Nephron progenitor cell (in vitro differentiated cells): ENCODE data around the gene ZNF213.

Source experiments
- DNase-seq: peaks from one replicate; pipeline ENCODE4 v3.0.0; 2021
- H3K27ac Mint-ChIP-seq: 2 replicates; pipeline ENCODE4 v1.8.0; 2021; ENCODE audit warnings: mild to moderate bottlenecking, moderate library complexity, mixed read lengths
- H3K27me3 Mint-ChIP-seq: 2 replicates; pipeline ENCODE4 v1.8.0; 2021; ENCODE audit warnings: mild to moderate bottlenecking, low read depth, mixed read lengths; ENCODE audit not compliant: poor library complexity
- H3K36me3 Mint-ChIP-seq: 2 replicates; pipeline ENCODE4 v1.8.0; 2021; ENCODE audit warnings: low read depth, mixed read lengths
- H3K4me1 Mint-ChIP-seq: 2 replicates; pipeline ENCODE4 v1.8.0; 2021; ENCODE audit warnings: mixed read lengths
- H3K4me3 Mint-ChIP-seq: 2 replicates; pipeline ENCODE4 v1.8.0; 2021; ENCODE audit warnings: mild to moderate bottlenecking, moderate library complexity, mixed read lengths
- H3K9me3 Mint-ChIP-seq: 2 replicates; pipeline ENCODE4 v1.8.0; 2021; ENCODE audit warnings: mild to moderate bottlenecking, moderate library complexity, mixed read lengths
- TF ChIP-seq, protein P1 (sequence below): fragments of 200-600 bp; sonication (generic); IDR thresholded peaks from 2 replicates; pipeline ENCODE4 v1.5.0; 2021; ENCODE audit warnings: antibody characterized with exemption

The ZNF213 gene

DNA sequence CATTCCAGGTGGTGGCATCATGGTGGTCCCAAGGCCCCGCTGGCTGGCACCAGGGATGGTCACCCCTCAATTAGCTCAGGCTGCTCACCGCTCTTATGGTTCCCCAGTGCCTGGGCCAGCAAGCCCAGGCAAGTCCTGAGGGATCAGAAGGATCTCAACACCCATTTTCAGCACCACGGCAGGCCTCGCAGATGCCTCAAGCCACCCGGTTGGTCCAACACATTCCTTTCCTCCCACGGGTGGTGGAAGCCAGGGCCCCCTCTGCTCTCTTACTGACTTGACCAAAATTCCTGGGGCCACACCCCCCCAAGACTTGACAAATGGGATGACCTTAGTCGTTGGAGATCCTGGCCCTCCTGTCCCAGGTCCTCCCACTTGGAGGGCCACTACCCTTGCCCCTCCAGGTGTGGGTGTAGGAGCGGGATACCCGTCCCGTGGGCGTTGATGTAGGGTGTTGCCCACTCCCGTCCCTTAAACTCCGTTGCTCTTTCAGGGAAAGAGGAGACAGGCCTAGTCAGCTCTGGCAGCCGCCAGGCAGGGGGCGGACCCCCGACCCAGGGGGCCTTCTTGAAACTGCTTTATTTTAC lies 16.5 kb upstream of the ZNF213 start:
- H3K9me3 Mint-ChIP-seq, result no peaks in the 10 kb centered on the region
- peaks cover 4% of the 10 kb centered on the region for H3K27me3 Mint-ChIP-seq
- TF ChIP-seq, protein P1, sequence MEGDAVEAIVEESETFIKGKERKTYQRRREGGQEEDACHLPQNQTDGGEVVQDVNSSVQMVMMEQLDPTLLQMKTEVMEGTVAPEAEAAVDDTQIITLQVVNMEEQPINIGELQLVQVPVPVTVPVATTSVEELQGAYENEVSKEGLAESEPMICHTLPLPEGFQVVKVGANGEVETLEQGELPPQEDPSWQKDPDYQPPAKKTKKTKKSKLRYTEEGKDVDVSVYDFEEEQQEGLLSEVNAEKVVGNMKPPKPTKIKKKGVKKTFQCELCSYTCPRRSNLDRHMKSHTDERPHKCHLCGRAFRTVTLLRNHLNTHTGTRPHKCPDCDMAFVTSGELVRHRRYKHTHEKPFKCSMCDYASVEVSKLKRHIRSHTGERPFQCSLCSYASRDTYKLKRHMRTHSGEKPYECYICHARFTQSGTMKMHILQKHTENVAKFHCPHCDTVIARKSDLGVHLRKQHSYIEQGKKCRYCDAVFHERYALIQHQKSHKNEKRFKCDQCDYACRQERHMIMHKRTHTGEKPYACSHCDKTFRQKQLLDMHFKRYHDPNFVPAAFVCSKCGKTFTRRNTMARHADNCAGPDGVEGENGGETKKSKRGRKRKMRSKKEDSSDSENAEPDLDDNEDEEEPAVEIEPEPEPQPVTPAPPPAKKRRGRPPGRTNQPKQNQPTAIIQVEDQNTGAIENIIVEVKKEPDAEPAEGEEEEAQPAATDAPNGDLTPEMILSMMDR, result no peak
- H3K4me1 Mint-ChIP-seq, result peaks cover 21% of the 10 kb centered on the region
- peaks cover 30% of the 10 kb centered on the region for H3K36me3 Mint-ChIP-seq
- H3K27ac Mint-ChIP-seq, result no peak overlapping the region
- H3K4me3 Mint-ChIP-seq, result no peak overlapping the region
- no peak for DNase-seq

DNA sequence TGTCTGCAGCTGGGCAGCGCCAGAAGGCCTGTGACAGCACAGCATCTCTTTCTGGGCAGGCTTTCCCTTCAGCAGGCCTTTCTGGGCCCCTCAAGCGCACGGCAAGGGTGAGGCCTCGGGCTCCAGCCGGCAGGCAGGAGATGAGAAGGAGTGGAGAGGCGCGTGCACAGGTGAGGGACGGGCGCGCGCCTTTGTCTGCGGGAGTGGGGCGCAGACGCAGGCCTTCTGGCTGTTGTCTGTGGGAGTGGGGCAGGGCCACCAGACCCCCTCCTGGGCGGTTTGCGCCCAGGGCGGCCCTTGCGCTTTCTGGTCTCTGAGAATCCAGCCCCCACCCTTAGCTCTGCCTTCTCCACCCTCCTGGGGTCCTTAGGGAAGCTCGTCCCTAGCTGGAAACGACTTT lies 16.0 kb upstream of the ZNF213 start:
- DNase-seq, result no peak
- TF ChIP-seq, protein P1, result no peak
- Mint-ChIP-seq H3K4me1 (peaks cover 21% of the 10 kb centered on the region), H3K27me3 (peaks cover 4% of the 10 kb centered on the region), H3K4me3 (no peak overlapping the region), H3K36me3 (peaks cover 30% of the 10 kb centered on the region), H3K9me3 (no peaks in the 10 kb centered on the region), H3K27ac (no peak overlapping the region)

DNA sequence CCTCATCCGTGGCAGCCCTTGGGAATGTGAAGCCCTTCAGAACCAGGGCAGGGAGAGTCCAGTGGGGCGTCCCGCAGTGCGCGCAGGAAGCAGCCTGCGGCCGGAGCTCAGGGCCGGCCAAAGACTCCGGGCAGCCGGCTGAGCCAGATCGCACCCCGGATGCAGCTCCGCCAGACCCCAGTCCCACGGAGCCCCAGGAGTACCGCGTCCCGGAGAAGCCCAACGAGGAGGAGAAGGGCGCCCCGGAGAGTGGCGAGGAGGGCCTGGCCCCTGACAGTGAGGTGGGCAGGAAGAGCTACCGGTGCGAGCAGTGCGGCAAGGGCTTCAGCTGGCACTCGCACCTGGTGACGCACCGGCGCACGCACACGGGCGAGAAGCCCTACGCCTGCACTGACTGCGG lies 15.5 kb upstream of the ZNF213 start:
- no peak overlapping the region for H3K27ac Mint-ChIP-seq
- no peak for DNase-seq
- peaks cover 18% of the 10 kb centered on the region for H3K4me1 Mint-ChIP-seq
- TF ChIP-seq, protein P1, result no peak
- H3K4me3 Mint-ChIP-seq, result no peak overlapping the region
- H3K27me3 Mint-ChIP-seq, result peaks cover 4% of the 10 kb centered on the region
- H3K9me3 Mint-ChIP-seq, result no peaks in the 10 kb centered on the region
- H3K36me3 Mint-ChIP-seq, result peaks cover 30% of the 10 kb centered on the region

DNA sequence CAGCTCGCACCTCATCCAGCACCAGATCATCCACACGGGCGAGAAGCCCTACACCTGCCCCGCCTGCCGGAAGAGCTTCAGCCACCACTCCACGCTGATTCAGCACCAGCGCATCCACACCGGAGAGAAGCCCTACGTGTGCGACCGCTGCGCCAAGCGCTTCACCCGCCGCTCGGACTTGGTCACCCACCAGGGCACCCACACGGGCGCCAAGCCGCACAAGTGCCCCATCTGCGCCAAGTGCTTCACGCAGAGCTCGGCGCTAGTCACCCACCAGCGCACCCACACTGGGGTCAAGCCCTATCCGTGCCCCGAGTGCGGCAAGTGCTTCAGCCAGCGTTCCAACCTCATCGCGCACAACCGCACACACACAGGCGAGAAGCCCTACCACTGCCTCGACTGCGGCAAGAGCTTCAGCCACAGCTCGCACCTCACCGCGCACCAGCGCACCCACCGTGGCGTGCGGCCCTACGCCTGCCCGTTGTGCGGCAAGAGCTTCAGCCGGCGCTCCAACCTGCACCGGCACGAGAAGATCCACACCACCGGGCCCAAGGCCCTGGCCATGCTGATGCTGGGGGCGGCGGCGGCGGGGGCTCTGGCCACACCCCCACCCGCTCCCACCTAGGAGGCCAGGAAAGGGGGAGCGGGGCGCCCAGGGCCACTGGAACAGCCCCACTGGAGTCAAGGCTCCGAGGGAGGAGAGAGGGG lies 15.0 kb upstream of the ZNF213 start:
- DNase-seq, result no peak
- Mint-ChIP-seq H3K27me3 (peaks cover 4% of the 10 kb centered on the region), H3K9me3 (no peaks in the 10 kb centered on the region), H3K4me1 (peaks cover 17% of the 10 kb centered on the region), H3K4me3 (no peak overlapping the region), H3K27ac (no peak overlapping the region), H3K36me3 (peaks cover 27% of the 10 kb centered on the region)
- TF ChIP-seq, protein P1, result no peak

DNA sequence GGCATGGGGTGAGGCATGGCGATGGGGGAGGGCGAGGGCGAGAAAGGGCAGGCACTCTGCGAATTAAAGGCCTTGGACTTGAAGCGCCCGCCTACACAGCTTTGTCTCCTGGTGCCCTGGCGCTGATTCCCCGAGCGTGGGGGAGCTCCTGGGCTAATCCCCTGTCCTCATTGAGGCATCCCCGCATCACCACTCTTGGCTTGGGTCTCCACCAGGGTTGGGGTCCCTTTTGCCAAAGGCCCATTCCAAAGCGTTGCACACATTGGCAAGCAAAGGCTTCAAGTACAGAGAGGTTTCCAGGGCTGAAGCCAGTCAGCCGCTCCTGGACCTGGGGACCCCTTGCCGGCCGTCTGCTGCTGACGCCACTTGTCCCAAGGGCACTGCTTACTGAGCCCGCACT lies 14.4 kb upstream of the ZNF213 start:
- peaks cover 4% of the 10 kb centered on the region for H3K27me3 Mint-ChIP-seq
- peaks cover 25% of the 10 kb centered on the region for H3K36me3 Mint-ChIP-seq
- peaks cover 21% of the 10 kb centered on the region for H3K4me1 Mint-ChIP-seq
- DNase-seq, result no peak
- H3K9me3 Mint-ChIP-seq, result no peaks in the 10 kb centered on the region
- no peak overlapping the region for H3K27ac Mint-ChIP-seq
- TF ChIP-seq, protein P1, result no peak
- H3K4me3 Mint-ChIP-seq, result no peak overlapping the region
